Activated CD4-positive, alpha-beta T cell treated with anti-CD3 and anti-CD28 coated beads, Interleukin-2, amount 50 U/mL, for 16 hours (primary cell): ENCODE measurements around the gene NUP210L.

Experiments
- DNase-seq: peaks from one replicate; pipeline ENCODE4 v3.0.0-alpha.2; 2020

The NUP210L gene

DNA sequence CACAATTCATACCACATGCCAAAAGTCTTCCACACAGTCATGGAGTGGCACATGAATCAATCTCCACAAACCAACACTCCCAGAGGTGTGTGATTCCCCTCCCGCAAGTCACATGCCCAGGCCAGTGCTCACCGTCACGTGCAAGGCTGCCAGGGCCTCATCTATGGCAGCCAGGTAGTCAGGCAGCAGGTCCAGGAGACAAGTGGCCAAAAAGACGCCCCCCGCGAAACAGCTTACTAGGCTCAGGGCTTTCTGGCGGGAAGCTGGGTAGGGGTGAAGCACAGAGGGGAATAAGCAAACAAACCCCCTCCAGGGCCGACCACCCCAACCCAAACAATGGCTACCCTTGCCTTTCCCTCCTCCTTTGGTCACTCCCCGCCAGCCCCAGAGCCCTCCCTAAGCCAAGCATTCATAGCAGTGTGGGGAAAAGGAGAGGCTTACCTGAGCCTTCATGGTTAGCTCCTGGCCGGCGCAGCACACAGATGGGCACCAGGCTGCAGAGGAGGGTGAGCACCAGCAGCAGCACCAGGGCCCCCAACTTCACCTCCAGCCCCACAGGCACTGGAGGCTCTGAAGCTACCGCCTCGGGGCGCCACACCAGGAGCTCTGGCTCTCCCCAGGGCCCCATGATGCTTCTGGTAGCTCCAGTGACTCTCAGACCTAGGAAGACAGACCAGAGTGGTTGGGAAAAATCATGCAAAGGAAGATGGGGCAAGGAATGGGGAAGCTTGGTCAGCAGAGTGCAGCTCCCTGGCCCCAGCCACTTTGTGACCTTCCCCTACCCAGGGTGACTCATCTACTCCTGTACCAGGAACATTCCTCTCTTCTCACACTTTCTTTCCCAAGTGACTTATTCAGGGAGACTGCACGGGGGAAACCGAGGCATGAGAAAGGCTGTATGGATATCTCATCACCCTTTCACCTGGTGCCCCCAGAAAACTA, 192.5 kb downstream of the NUP210L start:
- no peak for DNase-seq

DNA sequence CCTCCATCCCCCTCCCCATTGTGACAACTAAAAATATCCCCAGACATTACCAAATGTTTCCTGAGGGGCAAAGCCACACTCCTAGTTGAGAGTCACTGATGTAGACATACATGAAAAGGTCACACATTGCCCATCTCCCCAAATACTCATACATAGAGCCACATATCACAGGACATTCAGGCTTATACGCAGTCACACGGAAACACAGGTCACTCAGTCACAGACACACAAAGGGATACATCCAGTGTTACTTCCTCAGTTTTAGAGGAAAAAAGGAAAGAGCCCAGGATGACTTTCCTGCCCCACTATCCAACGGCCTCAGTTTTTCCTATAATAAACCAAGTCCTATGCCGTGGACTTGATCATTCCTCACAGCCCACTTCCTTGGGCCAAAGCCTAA, 193.5 kb downstream of the NUP210L start:
- DNase-seq: no peak

DNA sequence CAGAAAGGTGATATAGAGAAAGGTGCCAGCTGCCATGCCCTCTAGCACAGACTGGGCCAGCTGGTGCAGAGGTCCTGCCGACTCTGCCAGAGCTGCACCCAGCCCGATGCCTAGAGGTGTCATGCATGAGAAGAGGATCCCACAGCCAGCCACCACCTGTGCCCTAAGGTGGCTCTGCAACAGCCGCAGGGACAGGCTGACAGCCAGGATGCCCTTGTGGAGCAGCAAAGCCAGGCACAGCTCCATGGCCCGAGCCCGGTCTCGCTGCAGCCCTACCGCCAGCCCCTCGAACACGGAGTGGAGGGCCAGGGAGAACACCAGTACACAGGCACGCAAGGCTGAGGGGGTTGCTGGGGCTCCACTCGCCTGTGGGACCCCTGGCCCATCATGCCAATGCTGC, 194.7 kb downstream of the NUP210L start:
- DNase-seq: no peak

DNA sequence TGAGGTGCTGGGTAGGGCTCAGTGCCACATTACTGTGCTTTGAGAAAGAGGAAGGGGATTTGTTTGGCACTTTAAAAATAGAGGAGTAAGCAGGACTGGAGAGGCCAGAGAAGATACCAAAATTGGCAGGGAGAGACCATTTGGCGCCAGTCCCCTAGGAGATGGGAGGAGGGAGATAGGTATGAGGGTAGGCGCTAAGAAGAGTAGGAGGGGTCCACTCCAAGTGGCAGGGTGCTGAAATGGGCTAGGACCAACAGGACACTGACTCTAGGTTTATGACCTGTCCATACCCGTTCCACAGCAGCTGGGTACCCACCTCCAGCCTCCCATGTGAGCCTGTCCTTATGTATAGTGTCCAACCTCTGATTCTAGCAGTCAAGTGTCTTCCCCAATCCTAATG, 195.4 kb downstream of the NUP210L start:
- DNase-seq: no peak

DNA sequence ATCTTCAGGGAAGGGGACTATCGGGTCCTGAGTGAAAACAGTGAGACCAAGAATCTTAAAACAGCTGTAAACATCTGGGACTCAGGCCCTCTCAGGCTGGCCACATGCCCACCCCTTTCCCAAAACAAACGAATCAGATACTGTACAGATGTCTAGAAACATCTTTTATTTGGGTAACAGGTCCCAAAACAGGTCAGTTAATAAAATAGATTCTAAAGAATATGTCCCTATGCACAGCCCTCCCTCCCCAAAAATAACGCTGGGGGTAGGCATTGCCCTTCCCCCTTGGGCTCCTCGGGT, 196.0 kb downstream of the NUP210L start:
- no peak for DNase-seq

DNA sequence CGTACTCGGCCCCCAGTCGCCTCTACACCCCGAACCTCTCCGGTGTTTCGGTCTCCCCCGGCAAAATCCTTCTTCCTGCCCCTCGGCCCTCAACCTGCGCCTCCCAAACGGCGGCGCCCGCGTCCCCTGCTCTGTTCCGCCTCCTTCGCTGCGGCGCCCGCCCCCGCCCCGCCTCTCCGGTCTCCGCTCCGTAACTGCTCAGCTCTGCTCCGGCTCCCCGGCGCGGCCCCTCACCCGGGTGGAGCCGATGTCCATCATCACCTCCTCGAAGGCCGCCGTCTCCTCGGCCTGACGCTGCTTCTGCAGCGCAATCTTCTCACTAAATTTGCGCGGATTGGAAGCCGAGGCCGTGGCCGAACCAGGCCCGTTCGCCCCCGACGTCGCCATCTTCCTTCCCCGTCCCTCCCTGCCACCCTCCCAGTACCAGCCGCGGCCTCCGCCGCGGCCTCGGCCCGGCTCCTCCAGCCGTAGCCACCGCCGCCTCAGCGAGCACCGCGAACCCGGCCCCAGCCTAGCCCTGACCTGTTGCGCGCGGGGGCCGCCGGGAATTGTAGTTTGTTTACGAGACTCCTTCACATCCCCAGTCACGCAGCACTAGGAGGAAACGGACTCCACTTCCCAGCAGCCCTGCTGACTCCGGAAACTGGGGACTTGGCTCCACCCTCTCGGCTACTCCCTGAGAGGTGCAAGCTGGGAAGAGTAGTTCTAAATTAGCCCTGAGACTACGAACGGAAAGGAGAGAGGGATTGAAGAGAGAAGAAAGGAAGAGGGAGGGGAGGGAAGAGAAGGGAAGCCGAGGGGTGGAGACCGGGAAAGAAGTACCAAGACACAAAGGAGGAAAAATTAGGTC, 196.5 kb downstream of the NUP210L start, which contains the start of gene CRTC2:
CRTC2 (minus strand) TSS at position 502 of the 850 bp plus-strand sequence; CDS start at position 387, 115 bp downstream.
- DNase-seq: peak; percentile 99

- DNase-seq: peak; percentile 51
Observed at GRCh38 chr1:153957744-153958110, 197.1 kb downstream of the NUP210L start.

DNA sequence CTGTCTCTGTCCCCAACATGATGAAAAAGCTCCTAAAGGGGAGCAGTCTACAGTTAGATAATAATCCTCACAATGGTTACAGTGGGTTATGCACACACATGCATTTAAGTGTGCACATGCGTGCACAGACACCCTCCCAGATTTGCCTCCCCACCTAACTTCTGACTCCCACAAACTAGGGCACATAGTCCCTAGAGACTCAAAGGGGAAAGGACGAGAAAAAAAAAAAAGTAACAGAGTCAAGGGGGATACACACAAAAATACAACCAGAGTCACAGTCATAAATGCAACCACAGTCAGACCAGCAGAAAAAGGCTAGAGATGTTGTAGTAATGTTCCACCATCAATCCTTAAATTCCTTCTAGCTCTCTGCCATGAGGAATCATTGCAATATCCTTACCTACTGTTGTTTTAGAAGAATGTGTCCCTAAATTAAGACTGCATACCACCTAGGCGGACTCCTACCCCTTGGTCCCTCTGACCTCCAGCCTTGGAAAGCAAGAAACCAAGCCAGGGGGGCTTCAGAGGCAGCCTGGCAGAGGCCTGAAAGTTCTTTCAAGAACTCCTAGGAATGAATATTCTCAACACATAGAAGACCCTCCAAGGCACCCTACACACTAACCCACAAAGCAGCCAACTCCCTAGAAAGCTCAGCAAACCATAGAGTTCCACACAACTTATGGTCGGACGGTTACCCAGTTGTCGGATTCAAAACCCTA, 197.7 kb downstream of the NUP210L start:
- DNase-seq: no peak

GRCh38 chr1:153954826-153955225, 200.0 kb downstream of the NUP210L start:
- no peak for DNase-seq

- no peak for DNase-seq
Observed at GRCh38 chr1:153953859-153954365, 201.0 kb downstream of the NUP210L start.

DNA sequence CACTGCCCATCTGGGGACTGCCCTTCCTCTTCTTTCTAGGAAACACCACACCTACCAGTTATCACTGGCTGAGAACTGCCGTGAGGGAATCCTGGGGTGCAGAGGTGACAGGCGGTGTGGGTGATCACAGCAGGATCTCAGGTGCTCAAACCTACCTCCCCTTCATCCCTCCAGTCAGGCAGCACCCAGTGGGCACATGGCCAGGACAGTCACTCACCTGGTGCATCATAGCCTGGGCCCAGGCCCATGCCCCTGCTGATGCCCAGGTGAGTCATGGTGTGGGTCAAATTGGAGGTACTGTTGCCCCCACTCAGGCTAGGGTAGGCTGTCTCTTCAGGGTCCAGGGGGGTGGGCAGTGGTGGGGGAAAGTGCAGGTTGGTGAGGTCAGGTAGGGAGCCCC, 203.1 kb downstream of the NUP210L start:
- DNase-seq: no peak

DNA sequence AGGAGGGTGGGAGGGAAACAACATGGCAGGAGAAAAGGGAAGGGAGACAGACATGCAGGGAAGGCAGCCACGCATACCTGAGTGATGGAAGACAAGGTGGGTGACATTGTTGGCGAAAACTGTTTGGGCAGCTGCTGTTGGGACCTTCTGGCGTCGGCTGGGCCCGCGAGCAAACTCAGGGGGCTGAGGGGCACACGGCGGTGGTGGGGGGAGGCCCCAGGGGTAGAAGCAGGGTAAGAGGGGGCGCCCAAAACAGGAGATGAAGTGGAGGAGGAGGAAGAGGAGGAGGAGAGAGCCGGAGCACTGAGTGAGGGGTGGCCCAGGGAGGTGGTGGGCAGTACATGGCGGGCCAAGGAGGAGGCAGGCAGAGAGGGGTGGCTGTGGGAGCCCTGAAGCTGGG, 203.7 kb downstream of the NUP210L start:
- no peak for DNase-seq

GRCh38 chr1:153946622-153947241, 208.1 kb downstream of the NUP210L start, which contains the start of gene DENND4B:
TSS of gene DENND4B (minus strand) at chr1:153946718. CDS start at chr1:153944374, 2,344 bp downstream.
- DNase-seq: peak; percentile 87

- peak; percentile 83 for DNase-seq
Observed at GRCh38 chr1:153945795-153946621, 208.9 kb downstream of the NUP210L start.

DNA sequence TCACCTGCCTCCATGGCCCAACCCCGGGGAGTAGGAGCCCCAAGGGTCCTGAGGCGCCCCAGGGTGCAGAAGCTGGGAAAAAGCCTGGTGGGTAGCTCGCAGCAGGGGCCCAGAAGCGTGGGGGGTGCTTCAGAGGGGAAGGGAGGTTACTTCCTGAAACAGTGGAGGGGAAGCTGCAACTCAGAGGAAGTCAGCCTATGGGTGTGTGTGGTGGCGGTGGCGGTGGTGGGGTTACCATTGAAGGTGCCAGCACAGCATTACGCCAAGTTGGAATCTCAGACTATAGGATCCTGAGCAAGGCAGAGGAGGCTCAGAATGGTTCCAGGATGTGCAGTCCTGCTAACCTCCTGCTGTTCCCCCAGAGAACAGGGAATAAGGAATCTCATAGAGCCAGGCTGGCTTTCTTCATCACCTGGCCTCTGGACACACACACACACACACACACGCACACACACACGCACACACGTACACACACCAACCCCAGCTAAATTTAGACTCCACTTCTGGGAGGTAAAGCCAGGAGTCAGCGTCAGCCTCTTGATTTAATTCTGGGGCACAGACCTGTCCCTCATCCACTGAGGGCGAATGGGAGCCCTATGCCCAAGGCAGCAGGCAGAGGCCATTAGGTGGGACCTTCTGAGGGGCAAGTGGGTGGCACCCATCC, 209.6 kb downstream of the NUP210L start:
- DNase-seq: peak; percentile 83

DNA sequence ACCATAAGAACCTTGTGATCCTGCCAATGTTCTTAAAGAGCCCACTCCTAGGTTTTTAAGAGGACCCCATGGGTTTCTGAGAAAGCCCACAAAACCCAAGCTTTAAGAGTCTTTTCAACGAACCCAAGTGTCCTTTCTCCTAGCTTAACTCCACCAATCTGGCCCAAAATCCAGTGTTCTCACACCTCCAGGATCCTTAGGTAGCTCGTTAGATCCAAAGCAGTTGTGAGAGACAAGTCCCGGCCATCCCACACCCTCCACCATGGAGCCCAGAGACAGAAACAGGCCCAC, 210.1 kb downstream of the NUP210L start:
- no peak for DNase-seq

DNA sequence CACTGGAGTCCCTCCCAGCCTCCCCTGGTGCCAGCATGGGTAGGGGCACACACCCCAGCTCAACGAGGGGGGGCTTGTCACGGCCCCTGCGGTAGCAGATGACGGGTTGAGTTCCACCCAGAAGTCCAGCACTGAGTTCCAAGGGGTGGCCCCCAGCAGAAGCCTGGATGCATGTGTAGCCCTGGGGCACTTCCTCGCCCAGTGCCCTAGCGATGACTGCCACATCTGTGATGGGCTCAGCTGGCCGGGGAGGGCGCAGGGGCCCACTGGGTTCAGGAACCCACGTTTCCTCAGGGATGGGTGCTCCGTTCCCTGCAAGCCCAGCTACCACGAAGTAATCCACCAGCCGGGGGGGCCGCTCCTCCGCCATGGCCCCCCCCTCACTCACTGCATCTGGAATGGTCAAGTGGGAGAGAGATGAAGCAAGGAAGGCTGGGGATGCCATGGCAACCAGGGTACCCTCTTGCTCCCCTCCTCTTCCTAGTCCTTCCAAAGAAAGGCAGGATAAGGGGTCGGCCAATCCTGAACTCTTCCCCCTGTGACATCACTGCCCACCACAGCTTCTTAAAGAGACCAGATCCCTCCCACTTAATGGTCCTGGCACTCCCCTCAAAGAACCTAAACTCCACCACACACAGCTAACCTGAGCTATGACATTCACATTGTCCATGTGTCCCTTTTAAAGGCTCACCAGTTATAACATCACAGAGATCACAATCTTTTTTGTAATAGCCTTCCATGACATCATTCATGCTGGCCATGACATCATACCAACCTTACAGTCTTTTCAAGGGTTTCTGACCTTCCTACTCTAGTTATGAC, 210.7 kb downstream of the NUP210L start:
- DNase-seq: no peak

DNA sequence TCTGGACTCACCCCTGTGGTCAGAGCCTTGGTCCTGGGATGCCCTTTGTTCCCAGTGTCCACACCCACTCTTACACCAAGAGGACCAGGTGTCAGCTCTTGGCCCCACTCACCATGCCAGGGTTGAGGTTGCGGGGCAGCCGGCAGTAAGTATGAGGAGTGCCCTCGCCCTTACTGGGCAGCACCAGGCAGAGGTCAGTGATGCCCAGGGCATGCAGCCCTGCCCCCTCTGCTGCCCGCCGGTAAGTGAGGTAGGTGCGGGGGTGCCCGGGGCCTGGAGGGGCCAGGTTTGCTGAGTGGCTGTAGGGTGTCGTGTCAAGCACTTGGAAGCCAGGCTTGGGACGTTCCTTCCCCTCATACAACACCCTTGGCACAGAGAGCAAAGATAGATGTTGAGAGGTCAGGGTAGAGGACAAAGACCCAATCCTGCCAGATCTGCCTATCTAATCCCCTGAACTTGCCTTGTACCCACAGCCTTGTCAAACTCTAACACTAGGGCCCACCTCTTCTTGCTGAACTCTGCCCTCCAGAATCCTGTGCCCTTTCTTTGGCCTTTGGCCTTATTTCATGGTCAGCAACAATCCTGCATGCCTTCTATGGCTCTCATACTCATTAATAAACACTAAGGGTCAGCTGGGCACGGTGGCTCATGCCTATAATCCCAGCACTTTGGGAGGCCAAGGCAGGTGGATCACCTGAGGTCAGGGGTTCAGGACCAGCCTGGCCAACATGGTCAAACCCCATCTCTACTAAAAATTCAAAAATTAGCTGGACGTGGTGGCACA, 211.9 kb downstream of the NUP210L start:
- no peak for DNase-seq
